Cerebellar cortex (tissue), 1 donor: ENCODE results near the gene TRIM8.

Experiments
- DNase-seq: peaks from one replicate; pipeline ENCODE4 v3.0.0-alpha.2; 2015; ENCODE audit warnings: low spot score

Gene TRIM8

DNA sequence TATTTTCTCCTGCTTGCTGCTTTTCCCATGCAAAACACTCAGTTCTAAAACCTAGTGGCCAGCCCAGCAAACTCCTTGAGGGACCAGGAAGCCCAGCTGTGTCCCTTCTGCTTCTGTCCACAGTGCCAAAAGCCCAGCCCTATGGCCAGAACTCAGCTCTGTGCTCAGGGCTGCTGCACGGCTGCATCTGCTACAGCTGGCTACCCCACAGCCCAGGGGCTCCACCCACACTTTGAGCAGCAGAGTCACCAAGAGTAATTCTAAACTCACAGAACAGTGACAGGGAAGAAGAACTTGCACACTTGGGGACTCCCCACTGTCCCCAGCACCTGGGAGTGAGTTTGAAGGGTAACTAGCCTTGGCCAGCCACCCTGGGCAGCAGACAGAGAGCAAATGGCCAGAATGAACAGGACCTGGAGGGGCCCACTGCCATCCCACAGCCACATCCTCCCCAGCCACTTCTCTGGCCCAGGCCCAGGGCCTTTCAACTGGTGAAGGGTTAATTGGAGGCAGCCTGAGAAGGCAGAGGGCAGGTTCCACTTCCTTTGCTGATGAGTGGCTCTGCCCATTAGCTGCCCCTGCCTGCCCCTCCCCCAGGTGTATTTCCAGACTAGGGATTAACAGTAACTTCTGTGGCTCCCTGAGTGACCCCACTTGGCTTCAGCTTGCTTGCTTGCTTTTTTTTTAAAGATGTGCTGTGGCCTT, 28.1 kb upstream of the TRIM8 start:
- DNase-seq, result no peak

GRCh38 chr10:102617041-102617440, 27.2 kb upstream of the TRIM8 start:
- no peak for DNase-seq

- no peak for DNase-seq
Observed at GRCh38 chr10:102617816-102618215, 26.5 kb upstream of the TRIM8 start.

- no peak for DNase-seq
Observed at GRCh38 chr10:102619281-102619981, 24.8 kb upstream of the TRIM8 start.

DNA sequence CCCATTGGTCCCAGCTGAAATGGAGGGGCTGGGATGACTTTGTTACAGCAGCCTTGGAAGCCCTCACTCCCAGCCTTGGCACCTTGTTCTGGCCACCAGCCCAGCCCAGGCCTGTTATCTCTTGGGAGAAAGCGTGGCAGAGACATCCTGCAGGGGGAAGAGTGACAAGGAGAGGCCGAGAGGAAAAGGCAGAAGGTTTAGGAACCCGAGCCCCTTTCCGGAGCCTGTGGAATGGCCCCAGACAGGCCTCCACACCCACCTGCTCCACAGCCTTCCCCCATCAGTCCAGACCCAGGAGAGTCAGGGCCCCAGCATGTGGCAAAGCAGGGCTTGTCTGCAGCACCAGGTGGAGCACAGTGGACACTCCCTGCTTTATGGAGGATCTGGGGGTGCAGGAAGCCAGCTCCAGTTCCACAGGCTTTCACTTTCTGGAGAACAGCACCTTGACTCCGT, 24.1 kb upstream of the TRIM8 start:
- DNase-seq, result no peak

DNA sequence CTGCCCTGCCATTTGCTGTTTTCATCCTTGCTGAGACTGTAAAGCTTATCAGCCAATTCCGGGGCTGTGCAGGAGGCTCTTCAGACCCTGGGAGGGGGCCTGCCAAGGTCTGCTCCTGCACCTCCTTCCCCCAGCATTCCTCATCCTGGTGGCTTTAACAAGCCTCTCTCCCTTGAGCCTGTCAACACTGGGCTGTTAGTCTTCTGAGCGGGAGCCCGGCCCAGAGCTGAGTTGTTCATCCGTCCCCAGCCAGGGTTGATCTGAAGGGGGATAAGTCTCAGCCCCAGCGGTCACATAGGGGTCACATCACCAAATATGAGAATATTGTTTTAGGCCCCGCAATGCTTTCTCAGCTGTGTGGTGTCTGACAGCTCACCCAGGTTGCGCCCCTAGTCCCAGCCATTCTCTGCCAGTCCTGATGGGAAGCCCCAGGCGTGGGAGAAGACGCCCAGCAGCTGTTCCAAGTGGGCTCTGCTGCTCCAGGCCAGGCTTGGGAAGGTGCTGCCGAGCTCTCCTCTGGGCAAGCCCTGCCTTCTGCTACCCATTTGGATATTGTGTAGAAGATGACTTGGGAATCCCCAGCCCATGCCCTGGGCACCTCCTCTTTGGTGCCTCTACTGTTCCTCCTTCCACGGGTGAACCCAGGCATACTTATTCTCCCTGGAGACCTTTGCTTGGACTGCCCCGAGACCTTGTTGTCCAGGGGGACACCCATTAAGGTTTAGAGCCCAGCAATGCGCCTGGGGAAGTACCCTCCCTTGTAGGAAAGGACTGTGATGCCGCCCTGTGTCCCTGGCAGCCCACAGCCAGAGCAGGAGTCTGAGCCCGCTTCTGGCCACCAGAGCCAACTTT, 23.5 kb upstream of the TRIM8 start:
- DNase-seq, result no peak

DNA sequence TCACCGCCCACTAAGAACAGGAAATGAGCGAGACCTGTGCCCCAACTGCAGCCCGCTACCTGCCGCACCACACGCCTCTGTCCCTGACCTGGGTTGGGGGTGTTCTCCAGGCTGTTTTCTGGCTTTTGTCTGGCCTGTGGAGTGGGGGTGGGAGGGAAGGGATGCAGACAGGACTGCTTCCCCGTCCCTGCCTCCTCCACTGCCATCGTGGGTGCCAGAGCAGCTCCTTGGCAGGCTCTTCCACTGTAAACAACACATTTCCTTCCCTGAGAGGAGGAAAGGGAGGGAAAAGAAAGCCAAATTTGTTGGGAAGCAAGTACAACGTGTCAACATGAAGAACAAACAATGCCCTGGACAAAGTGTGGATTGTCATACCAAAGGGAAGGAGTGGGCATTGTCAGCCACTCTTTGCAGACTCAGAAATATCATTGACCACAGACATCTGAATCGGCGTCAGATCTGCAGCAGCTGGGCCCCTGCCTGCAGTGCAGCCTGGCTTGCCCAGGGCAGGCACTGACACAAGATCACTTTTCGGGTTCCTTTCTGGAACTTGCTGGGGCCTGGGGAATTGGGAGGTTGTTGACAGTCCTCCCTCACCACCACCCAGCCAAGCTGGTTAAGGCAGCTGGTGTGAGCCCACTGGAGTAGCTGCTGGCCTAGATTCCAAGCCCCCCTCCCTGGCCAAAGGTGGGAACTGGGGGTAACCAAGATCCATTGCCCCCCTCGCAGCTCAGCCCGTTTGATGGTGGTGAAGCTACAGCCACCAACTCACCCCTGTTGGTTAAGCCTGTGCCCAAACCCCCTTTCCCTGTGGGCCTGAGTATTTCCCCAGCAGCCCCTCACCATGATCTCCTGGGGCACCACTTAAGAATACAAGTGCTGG, 22.6 kb upstream of the TRIM8 start:
- DNase-seq, result no peak

GRCh38 chr10:102624094-102624493, 20.2 kb upstream of the TRIM8 start:
- no peak for DNase-seq

- no peak for DNase-seq
Observed at GRCh38 chr10:102624751-102625645, 19.3 kb upstream of the TRIM8 start.

- no peak for DNase-seq
Observed at GRCh38 chr10:102626026-102626685, 18.1 kb upstream of the TRIM8 start.

DNA sequence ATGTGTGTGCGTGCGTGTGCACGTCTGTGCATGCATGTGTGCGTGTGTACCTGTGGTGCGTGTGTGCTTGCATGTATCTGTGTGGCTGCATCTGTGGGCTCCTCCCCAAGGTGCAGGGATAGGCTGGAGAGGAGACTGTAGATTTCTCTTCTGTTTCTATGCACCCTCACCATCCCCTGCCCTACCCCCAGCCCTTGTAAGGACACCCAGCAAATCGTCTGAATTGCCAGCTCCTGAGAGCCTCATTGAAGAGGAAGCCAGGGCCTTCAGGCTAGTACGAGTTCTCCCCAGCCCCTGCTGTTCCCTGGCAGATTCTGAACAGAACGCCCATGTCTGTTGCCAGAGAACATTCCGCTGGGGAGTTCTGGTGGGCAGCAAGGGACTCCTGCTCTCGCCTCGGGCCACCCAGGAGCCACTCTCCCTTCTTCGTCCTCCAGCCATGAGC, 17.0 kb upstream of the TRIM8 start:
- peak; percentile 55 for DNase-seq

DNA sequence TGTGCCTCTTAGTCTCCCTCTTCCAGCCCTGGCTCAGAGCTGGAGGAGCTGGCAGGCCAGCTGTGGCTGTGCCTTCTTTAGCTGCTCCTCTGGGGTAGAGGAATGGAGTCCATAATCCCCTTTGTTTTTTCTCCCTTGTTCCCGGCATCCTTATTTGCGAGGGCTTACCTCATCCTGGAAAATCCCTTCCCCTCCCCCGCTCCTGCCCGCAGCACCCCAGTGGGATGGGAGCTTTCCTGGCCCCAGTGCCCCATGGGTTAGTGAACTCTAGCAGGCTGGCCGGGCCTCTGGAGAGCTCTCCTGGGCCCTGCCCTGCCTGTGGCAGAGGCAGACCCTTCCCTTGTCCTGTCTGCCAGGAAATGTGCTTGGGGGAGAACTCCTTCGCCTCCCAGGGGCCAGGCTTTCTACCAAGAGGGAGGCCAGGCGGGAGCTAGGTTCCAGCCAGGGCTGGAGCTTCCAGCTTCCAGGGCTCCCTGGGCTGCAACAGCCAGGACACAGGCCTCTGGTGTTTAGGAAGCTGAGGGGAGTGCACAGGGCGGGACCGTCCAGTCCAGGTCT, 16.5 kb upstream of the TRIM8 start:
- DNase-seq, result no peak

GRCh38 chr10:102628451-102628911, 15.8 kb upstream of the TRIM8 start:
- DNase-seq, result peak; percentile 44

DNA sequence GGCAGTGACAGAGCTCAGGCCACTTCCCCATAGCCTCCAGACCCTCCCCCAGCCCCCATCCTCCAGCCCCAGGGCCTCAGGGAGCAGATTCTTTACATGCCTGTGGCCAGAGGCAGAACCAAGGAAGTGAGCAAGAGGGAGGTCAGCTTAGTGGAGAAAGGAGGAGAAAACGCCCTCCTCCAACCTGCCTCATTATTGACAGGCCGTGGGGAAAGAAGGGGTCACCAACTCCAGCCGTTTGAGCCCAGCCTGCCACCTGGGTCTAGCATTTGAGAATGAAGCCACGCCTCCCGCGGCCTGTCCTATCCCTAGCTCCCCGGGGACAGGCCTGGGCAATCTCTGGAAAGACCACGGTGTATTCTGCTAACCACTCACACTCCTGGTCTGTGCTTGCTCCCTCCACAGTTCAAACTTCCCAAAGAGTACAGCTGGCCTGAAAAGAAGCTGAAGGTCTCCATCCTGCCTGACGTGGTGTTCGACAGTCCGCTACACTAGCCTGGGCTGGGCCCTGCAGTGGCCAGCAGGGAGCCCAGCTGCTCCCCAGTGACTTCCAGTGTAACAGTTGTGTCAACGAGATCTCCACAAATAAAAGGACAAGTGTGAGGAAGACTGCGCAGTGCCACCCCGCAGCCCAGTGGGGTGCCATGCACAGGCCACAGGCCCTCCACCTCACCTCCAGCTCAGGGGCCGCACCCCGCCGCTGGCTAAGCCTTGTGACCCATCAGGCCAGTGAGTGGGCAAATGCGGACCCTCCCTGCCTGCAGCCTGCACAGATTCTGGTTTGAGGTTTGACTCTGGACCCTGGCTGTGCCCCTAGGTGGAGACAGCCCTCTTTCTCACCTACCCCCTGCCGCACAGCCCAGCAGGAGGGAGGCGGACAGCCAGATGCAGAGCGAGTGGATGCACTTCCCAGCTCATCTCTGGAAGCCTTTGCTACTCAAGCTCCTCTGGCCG, 14.3 kb upstream of the TRIM8 start:
- peak; percentile 64 for DNase-seq

- DNase-seq, result no peak
Observed at GRCh38 chr10:102630663-102631062, 13.6 kb upstream of the TRIM8 start.

DNA sequence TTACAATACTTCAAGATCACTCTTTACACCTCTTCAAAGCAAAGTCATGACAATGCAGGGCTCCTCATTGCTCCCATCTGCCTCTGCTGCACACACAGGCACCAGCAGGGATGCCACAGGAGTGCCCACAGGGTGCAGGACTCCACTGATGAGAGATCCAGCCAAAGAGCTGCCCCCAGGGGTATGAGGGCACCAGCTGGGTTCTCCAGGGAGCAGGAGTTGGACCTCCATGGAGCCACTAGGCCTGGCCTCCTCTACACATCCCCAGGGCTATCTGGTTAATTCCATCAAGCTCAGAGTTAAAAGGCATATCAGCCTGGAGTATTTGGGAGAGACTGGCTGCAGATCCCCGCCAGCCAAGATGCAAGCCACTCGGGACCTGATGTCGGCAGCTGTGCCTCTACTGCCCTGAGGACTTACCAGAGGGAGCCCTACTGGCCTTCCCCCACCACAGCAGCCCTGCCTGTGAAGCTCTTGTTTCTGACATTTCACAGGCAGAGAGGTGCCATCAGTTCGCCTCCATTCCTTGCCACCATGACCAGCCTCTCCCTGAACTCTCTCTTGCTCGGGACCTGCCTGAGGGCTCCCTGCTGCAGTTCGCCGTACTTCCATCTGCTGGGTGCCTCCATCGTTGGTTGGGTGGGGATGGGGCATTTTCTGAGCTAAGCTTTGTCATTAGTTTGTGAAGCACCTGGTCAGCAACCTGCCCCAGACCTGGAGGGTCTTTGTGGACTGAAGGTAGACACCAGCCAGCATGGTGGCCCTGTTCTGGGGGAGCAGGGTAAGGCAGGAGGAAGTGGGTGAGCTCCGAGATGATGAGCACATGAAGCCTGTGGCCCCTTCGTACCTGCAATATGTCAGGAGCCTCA, 12.5 kb upstream of the TRIM8 start:
- DNase-seq, result no peak

DNA sequence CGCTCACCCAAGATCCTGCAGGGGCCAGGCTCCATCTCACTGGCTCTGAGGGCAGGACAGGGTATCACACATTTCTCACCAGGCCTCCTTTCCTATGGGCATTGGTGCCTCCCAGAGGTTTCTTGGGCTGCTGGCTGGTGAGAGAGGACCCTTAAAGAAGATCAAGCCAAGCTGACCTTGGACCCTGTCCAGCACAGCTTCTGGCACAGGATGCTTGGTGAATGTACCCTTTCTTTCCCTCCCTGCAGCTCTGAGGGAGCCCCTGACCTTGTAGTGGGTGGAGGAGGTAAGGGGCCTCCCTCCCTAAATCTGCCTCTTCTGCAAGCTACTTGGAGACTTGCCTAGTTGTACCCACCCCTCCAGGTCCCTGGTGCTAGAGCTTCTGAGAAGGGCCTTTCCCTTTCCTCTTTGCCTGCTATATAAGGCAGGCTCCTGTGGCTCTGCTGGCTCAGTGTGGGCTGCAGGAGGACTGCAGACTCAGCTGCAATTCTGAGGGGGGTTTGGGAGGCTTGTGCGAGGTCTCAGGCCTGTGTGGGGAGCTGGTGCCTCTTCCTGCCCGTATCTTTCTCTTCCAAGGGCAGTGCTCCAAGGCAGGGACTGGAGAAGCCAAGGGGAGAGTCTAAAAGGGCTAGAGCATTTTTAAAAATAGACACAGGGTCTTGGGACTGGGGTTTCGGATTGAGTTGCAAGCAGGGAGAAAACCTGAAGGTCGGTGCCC, 11.7 kb upstream of the TRIM8 start:
- no peak for DNase-seq
